H9 (cell line): Measurements from ENCODE around the gene LRIT1. TPM values are rescaled to one million over a fixed set of nuclear protein-coding genes. Genes with fewer than 3 reads are reported as not detected.

Experiments
- DNase-seq: peaks from one replicate; pipeline ENCODE4 v3.0.0-alpha.2; 2017
- H2AFZ ChIP-seq: one replicate; pipeline ENCODE4 v1.6.1; 2013; ENCODE audit warnings: mild to moderate bottlenecking, low read length, control low read depth, moderate library complexity
- H2AK5ac ChIP-seq: 2 replicates; pipeline ENCODE4 v1.6.1; 2013; ENCODE audit warnings: low read length, control low read depth, mixed read lengths; ENCODE audit not compliant: insufficient read length
- H2BK120ac ChIP-seq: one replicate; pipeline ENCODE4 v1.6.1; 2013; ENCODE audit warnings: low read depth, mild to moderate bottlenecking, low read length, control low read depth, inconsistent platforms; ENCODE audit not compliant: poor library complexity, severe bottlenecking
- H2BK12ac ChIP-seq: 2 replicates; pipeline ENCODE4 v1.6.1; 2013; ENCODE audit warnings: low read length, control low read depth, mixed read lengths, low read depth; ENCODE audit not compliant: insufficient read length
- H2BK15ac ChIP-seq: 2 replicates; pipeline ENCODE4 v1.6.1; 2013; ENCODE audit warnings: low read depth, low read length, control low read depth
- H2BK20ac ChIP-seq: one replicate; pipeline ENCODE4 v1.6.1; 2013; ENCODE audit warnings: low read depth, mild to moderate bottlenecking, low read length, control low read depth, inconsistent platforms; ENCODE audit not compliant: poor library complexity, severe bottlenecking
- H2BK5ac ChIP-seq: 2 replicates; pipeline ENCODE4 v1.6.1; 2013; ENCODE audit warnings: low read length, control low read depth, mixed read lengths; ENCODE audit not compliant: insufficient read length
- H3K14ac ChIP-seq: 2 replicates; pipeline ENCODE4 v1.6.1; 2013; ENCODE audit warnings: low read length, control low read depth; ENCODE audit not compliant: insufficient read depth
- H3K18ac ChIP-seq: 2 replicates; pipeline ENCODE4 v1.6.1; 2013; ENCODE audit warnings: low read depth, mild to moderate bottlenecking, mixed read lengths, low read length, control low read depth; ENCODE audit not compliant: insufficient read length
- H3K23ac ChIP-seq: 2 replicates; pipeline ENCODE4 v1.6.1; 2013; ENCODE audit warnings: low read length, control low read depth, mixed read lengths, low read depth; ENCODE audit not compliant: insufficient read length
- H3K23me2 ChIP-seq: 2 replicates; pipeline ENCODE4 v1.6.1; 2013; ENCODE audit warnings: low read depth, mild to moderate bottlenecking, mixed read lengths, low read length, control low read depth; ENCODE audit not compliant: insufficient read length, poor library complexity, severe bottlenecking
- H3K27ac ChIP-seq: 2 replicates; pipeline ENCODE4 v1.5.1; 2013; ENCODE audit warnings: low read length, control low read depth, mixed read lengths, low read depth; ENCODE audit not compliant: insufficient read length
- H3K27me3 ChIP-seq: 2 replicates; pipeline ENCODE4 v1.6.1; 2013; ENCODE audit warnings: low read length, control low read depth, inconsistent platforms; ENCODE audit not compliant: insufficient read depth
- H3K4ac ChIP-seq: 2 replicates; pipeline ENCODE4 v1.6.1; 2013; ENCODE audit warnings: low read depth, mild to moderate bottlenecking, control low read depth, inconsistent platforms, low read length, moderate library complexity
- H3K4me1 ChIP-seq: 2 replicates; pipeline ENCODE4 v1.6.1; 2013; ENCODE audit warnings: low read length, control low read depth, inconsistent platforms; ENCODE audit not compliant: insufficient read depth
- H3K4me2 ChIP-seq: 2 replicates; pipeline ENCODE4 v1.6.1; 2013; ENCODE audit warnings: low read length, control low read depth, mixed read lengths; ENCODE audit not compliant: insufficient read length, insufficient read depth
- H3K56ac ChIP-seq: 2 replicates; pipeline ENCODE4 v1.6.1; 2013; ENCODE audit warnings: low read depth, mild to moderate bottlenecking, mixed read lengths, low read length, control low read depth; ENCODE audit not compliant: insufficient read length
- H3K79me1 ChIP-seq: 2 replicates; pipeline ENCODE4 v1.6.1; 2013; ENCODE audit warnings: low read depth, mild to moderate bottlenecking, moderate library complexity, low read length, control low read depth, inconsistent platforms; ENCODE audit not compliant: insufficient read depth, poor library complexity, severe bottlenecking
- H3K79me2 ChIP-seq: 2 replicates; pipeline ENCODE4 v1.6.1; 2013; ENCODE audit warnings: low read length, control low read depth, inconsistent platforms; ENCODE audit not compliant: insufficient read depth
- H3K9ac ChIP-seq: 2 replicates; pipeline ENCODE4 v1.6.1; 2013; ENCODE audit warnings: low read length, control low read depth, mixed read lengths; ENCODE audit not compliant: insufficient read length; ENCODE audit errors: extremely low read depth
- H3K9me3 ChIP-seq: one replicate; pipeline ENCODE4 v1.6.1; 2013; ENCODE audit warnings: low read depth, low read length, inconsistent platforms; ENCODE audit not compliant: control insufficient read depth
- H3T11ph ChIP-seq: one replicate; pipeline ENCODE4 v1.6.1; 2013; ENCODE audit warnings: mild to moderate bottlenecking, low read length, control low read depth, inconsistent platforms
- H4K20me1 ChIP-seq: one replicate; pipeline ENCODE4 v1.6.1; 2013; ENCODE audit not compliant: control insufficient read depth, insufficient read length, insufficient read depth
- H4K5ac ChIP-seq: 2 replicates; pipeline ENCODE4 v1.6.1; 2013; ENCODE audit warnings: low read depth, mild to moderate bottlenecking, mixed read lengths, low read length, control low read depth; ENCODE audit not compliant: insufficient read length
- H4K8ac ChIP-seq: replicated peaks from 2 replicates; pipeline ENCODE4 v1.6.1; 2013; ENCODE audit warnings: low read length, control low read depth, mixed read lengths, low read depth; ENCODE audit not compliant: insufficient read length
- H4K91ac ChIP-seq: 2 replicates; pipeline ENCODE4 v1.6.1; 2013; ENCODE audit warnings: low read depth, mild to moderate bottlenecking, moderate library complexity, mixed read lengths, low read length, control low read depth; ENCODE audit not compliant: insufficient read length
- H3K27ac Mint-ChIP-seq, 3 experiments: 2 replicates in 2 of 3; 3 replicates in 1 of 3; pipeline ENCODE4 v1.8.0; 2020 to 2021; ENCODE audit warnings: mixed read lengths in 3 of 3, mild to moderate bottlenecking in 1 of 3, moderate library complexity in 1 of 3
- H3K27me3 Mint-ChIP-seq: 2 replicates; pipeline ENCODE4 v1.8.0; 2021; ENCODE audit warnings: low read depth, mild to moderate bottlenecking, moderate library complexity, mixed read lengths
- H3K36me3 Mint-ChIP-seq, 3 experiments: 2 replicates in 2 of 3; 3 replicates in 1 of 3; pipeline ENCODE4 v1.8.0; 2020 to 2021; ENCODE audit warnings: low read depth in 3 of 3, mixed read lengths in 3 of 3; ENCODE audit not compliant: insufficient read depth in 1 of 3
- H3K4me1 Mint-ChIP-seq, 2 experiments: 2 replicates each; pipeline ENCODE4 v1.8.0; 2020; ENCODE audit warnings: mixed read lengths in 2 of 2
- H3K4me3 Mint-ChIP-seq, 2 experiments: 2 replicates in 1 of 2; 3 replicates in 1 of 2; pipeline ENCODE4 v1.8.0; 2020 to 2021; ENCODE audit warnings: mild to moderate bottlenecking in 2 of 2, mixed read lengths in 2 of 2, moderate library complexity in 1 of 2
- H3K9me3 Mint-ChIP-seq, 2 experiments: 2 replicates in 1 of 2; 3 replicates in 1 of 2; pipeline ENCODE4 v1.8.0; 2020; ENCODE audit warnings: mild to moderate bottlenecking in 2 of 2, mixed read lengths in 2 of 2, moderate library complexity in 1 of 2
- WGBS: extraction: QIAGEN DNeasy Blood & Tissue Kit; methylation state at CpG from one replicate; pipeline ENCODE4 v1.1.7; 2013; ENCODE audit warnings: missing lambda C conversion rate, low lambda C conversion rate, mixed read lengths; ENCODE audit not compliant: insufficient read length; ENCODE audit errors: extremely low coverage; 5-methylcytosine and 5-hydroxymethylcytosine counted together
- total RNA-seq: library from RNA; stranded (reverse); gene quantifications from 2 replicates; pipeline ENCODE4 v1.2.1, GENCODE V29; 2021
- TF ChIP-seq, protein P1 (sequence below): fragments of 200-600 bp; sonication (generic); conservative IDR thresholded peaks from 3 replicates; pipeline ENCODE4 v1.8.0; 2021; ENCODE audit warnings: antibody characterized with exemption, mild to moderate bottlenecking

Gene LRIT1
- total RNA-seq, 1 experiment from 2014 or later, result not detected

- no peaks in the 10 kb centered on the region for H3K9me3 ChIP-seq
- H2AK5ac ChIP-seq, result no peak overlapping the region
- no CpG with 5 or more reads among the region's 43 CpGs for WGBS
- Mint-ChIP-seq H3K36me3 (peaks cover 0 to 2% (median 0%) of the 10 kb centered on the region in 3 experiments; a peak in 3 of 7 replicates), H3K27me3 (peaks cover 64% of the 10 kb centered on the region), H3K9me3 (no peaks in the 10 kb centered on the region), H3K4me1 (peaks cover 7 to 9% of the 10 kb centered on the region in 2 experiments), H3K4me3 (peak overlapping the region; percentile 64 to 82), H3K27ac (no peak overlapping the region)
- no peak overlapping the region for H2BK12ac ChIP-seq
- H2AFZ ChIP-seq, result no peak overlapping the region
- H3K79me1 ChIP-seq, result no peaks in the 10 kb centered on the region
- H3K18ac ChIP-seq, result no peak overlapping the region
- H2BK20ac ChIP-seq, result no peak overlapping the region
- peaks cover 17% of the 10 kb centered on the region for H3K27me3 ChIP-seq
- H3K23ac ChIP-seq, result no peak overlapping the region
- H3K79me2 ChIP-seq, result no peaks in the 10 kb centered on the region
- no peak overlapping the region for H4K8ac ChIP-seq
- no peak overlapping the region; the same call in 1 of the 2 replicates for H2BK15ac ChIP-seq
- H3K4ac ChIP-seq, result no peak overlapping the region
- H4K20me1 ChIP-seq, result no peaks in the 10 kb centered on the region
- H3K23me2 ChIP-seq, result peaks cover 12% of the 10 kb centered on the region
- H3K27ac ChIP-seq, result no peak overlapping the region
- H4K91ac ChIP-seq, result no peak overlapping the region
- H3K14ac ChIP-seq, result no peak overlapping the region
- no peak overlapping the region for H3T11ph ChIP-seq
- no peak overlapping the region for H2BK5ac ChIP-seq
- H3K56ac ChIP-seq, result no peak overlapping the region
- H3K4me2 ChIP-seq, result peak overlapping the region; percentile 75
- peak overlapping the region; percentile 46 for H3K9ac ChIP-seq
- TF ChIP-seq, protein P1, sequence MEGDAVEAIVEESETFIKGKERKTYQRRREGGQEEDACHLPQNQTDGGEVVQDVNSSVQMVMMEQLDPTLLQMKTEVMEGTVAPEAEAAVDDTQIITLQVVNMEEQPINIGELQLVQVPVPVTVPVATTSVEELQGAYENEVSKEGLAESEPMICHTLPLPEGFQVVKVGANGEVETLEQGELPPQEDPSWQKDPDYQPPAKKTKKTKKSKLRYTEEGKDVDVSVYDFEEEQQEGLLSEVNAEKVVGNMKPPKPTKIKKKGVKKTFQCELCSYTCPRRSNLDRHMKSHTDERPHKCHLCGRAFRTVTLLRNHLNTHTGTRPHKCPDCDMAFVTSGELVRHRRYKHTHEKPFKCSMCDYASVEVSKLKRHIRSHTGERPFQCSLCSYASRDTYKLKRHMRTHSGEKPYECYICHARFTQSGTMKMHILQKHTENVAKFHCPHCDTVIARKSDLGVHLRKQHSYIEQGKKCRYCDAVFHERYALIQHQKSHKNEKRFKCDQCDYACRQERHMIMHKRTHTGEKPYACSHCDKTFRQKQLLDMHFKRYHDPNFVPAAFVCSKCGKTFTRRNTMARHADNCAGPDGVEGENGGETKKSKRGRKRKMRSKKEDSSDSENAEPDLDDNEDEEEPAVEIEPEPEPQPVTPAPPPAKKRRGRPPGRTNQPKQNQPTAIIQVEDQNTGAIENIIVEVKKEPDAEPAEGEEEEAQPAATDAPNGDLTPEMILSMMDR, result no peak
- no peak for DNase-seq
- no peak overlapping the region for H4K5ac ChIP-seq
- H2BK120ac ChIP-seq, result no peak overlapping the region
- no peaks in the 10 kb centered on the region; the same call in 1 of the 2 replicates for H3K4me1 ChIP-seq
Measured at GRCh38 chr10:84195044-84195830, 46.1 kb downstream of the LRIT1 start.
